ENCODE results near the gene ZNHIT6. TPM values are rescaled to one million over a fixed set of nuclear protein-coding genes. Genes with fewer than 3 reads are reported as not detected.

The ZNHIT6 gene
- total RNA-seq, 1 experiment from 2014 or later: 14.3 TPM

DNA sequence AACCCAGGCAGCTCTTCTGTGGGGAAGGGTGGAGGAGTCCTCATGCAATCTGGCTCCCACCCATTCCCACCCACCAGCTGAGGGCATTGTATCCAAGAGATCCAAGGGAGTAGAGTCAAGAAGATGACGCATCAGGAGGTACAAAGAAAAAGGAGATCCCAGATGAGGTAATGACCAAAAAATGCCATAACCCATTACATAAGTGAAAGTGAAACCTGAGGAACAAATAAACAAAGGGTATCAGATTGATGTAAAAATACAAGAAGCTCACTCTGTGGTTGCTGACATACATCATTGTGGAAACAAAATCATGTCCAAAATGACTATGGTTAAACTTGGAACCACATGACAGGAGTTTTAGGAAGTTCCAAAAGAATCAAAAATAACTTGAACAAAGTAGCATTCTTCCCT is 85.2 kb downstream of the ZNHIT6 start (continued):
- no peak for TF ChIP-seq ZNF416 (CRISPR knock-in tag; IDR thresholded peaks at IDR 0.05)

- ChIA-PET CTCF (no interaction called here), POLR2A (no interaction called here)
- no peaks in the 10 kb centered on the region; the same call in 1 of the 2 replicates for H3K27me3 Mint-ChIP-seq (ENCODE audit: low read depth)
- peaks cover 54% of the 10 kb centered on the region for H3K36me3 Mint-ChIP-seq
- ATAC-seq: no peak
- DNase-seq (ENCODE audit: low spot score): no peak
- H3K4me3 Mint-ChIP-seq: no peak overlapping the region
- H3K27ac Mint-ChIP-seq: no peak overlapping the region
- H3K9me3 Mint-ChIP-seq: peaks cover 60% of the 10 kb centered on the region
- peaks cover 4% of the 10 kb centered on the region for H3K4me1 Mint-ChIP-seq
- TF ChIP-seq GTF2I (CRISPR knock-in tag; conservative IDR thresholded peaks at IDR 0.05): peak; percentile 88; the same call in 1 of the 2 replicates
- TF ChIP-seq, protein P1, sequence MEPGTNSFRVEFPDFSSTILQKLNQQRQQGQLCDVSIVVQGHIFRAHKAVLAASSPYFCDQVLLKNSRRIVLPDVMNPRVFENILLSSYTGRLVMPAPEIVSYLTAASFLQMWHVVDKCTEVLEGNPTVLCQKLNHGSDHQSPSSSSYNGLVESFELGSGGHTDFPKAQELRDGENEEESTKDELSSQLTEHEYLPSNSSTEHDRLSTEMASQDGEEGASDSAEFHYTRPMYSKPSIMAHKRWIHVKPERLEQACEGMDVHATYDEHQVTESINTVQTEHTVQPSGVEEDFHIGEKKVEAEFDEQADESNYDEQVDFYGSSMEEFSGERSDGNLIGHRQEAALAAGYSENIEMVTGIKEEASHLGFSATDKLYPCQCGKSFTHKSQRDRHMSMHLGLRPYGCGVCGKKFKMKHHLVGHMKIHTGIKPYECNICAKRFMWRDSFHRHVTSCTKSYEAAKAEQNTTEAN (CRISPR knock-in tag; IDR thresholded peaks at IDR 0.05): no peak
Measured at GRCh38 chr1:85621430-85621829, 86.8 kb downstream of the ZNHIT6 start.

DNA sequence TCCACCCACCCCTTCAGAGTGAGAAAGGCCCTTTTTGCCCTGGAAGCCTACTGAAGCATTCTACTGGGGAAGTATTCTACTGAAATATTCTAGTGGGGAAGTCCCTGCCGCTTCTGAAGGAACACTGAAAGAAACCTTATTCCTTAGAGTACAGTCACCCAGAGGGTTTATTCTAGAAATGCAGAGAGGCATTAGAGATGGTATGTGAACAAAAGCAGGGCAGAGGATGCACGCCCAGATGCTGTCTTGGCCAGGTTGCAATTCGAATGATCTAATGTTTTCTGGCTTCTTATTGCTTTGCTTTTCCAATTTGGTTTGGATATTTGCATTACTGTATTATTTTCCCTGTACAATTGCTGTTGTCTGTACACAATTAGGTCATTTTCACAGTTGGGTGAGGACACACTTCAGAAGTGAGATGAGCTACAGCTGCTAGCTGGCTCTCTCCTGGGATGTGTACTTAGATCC is 90.6 kb downstream of the ZNHIT6 start:
- CTCF ChIA-PET: no interaction called here
- DNase-seq (ENCODE audit: low spot score) (no peak), ATAC-seq (no peak)
- TF ChIP-seq GRHL2 (CRISPR knock-in tag; IDR thresholded peaks at IDR 0.05; ENCODE audit: insufficient replicate concordance, severe bottlenecking): no peak
- TF ChIP-seq, protein P2, sequence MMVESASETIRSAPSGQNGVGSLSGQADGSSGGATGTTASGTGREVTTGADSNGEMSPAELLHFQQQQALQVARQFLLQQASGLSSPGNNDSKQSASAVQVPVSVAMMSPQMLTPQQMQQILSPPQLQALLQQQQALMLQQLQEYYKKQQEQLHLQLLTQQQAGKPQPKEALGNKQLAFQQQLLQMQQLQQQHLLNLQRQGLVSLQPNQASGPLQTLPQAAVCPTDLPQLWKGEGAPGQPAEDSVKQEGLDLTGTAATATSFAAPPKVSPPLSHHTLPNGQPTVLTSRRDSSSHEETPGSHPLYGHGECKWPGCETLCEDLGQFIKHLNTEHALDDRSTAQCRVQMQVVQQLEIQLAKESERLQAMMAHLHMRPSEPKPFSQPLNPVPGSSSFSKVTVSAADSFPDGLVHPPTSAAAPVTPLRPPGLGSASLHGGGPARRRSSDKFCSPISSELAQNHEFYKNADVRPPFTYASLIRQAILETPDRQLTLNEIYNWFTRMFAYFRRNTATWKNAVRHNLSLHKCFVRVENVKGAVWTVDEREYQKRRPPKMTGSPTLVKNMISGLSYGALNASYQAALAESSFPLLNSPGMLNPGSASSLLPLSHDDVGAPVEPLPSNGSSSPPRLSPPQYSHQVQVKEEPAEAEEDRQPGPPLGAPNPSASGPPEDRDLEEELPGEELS (CRISPR knock-in tag; IDR thresholded peaks at IDR 0.05): no peak
- TF ChIP-seq, protein P3, sequence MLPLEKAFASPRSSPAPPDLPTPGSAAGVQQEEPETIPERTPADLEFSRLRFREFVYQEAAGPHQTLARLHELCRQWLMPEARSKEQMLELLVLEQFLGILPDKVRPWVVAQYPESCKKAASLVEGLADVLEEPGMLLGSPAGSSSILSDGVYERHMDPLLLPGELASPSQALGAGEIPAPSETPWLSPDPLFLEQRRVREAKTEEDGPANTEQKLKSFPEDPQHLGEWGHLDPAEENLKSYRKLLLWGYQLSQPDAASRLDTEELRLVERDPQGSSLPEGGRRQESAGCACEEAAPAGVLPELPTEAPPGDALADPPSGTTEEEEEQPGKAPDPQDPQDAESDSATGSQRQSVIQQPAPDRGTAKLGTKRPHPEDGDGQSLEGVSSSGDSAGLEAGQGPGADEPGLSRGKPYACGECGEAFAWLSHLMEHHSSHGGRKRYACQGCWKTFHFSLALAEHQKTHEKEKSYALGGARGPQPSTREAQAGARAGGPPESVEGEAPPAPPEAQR (CRISPR knock-in tag; IDR thresholded peaks at IDR 0.05): no peak
- H3K9me3 Mint-ChIP-seq: peaks cover 39% of the 10 kb centered on the region
- H3K27ac Mint-ChIP-seq: no peak overlapping the region
- H3K36me3 Mint-ChIP-seq: peaks cover 34% of the 10 kb centered on the region
- no peaks in the 10 kb centered on the region; the same call in 1 of the 2 replicates for H3K27me3 Mint-ChIP-seq (ENCODE audit: low read depth)
- H3K4me3 Mint-ChIP-seq: no peak overlapping the region
- POLR2A ChIA-PET: no interaction called here
- H3K4me1 Mint-ChIP-seq: peaks cover 11% of the 10 kb centered on the region

- ATAC-seq (no peak), DNase-seq (ENCODE audit: low spot score) (no peak)
- no peak overlapping the region for H3K27ac Mint-ChIP-seq
- no peaks in the 10 kb centered on the region; the same call in 1 of the 2 replicates for H3K27me3 Mint-ChIP-seq (ENCODE audit: low read depth)
- H3K36me3 Mint-ChIP-seq: peaks cover 25% of the 10 kb centered on the region
- H3K4me1 Mint-ChIP-seq: peaks cover 15% of the 10 kb centered on the region
- ChIA-PET POLR2A (no interaction called here), CTCF (interaction anchor here (0.8 to 1.1 kb wide), 2 partner anchors 33 to 76 kb away, joined by 3 read pairs; no protein-coding TSS in a partner anchor)
- H3K4me3 Mint-ChIP-seq: no peak overlapping the region
- no peak for TF ChIP-seq ZNF423 (CRISPR knock-in tag; IDR thresholded peaks at IDR 0.05)
- TF ChIP-seq MXD4 (CRISPR knock-in tag; IDR thresholded peaks at IDR 0.05; ENCODE audit: borderline replicate concordance): no peak
- no peak for TF ChIP-seq NR3C1 (CRISPR knock-in tag; conservative IDR thresholded peaks at IDR 0.05; ENCODE audit: low read depth)
- TF ChIP-seq ZBTB21 (CRISPR knock-in tag; IDR thresholded peaks at IDR 0.05; ENCODE audit: borderline replicate concordance): no peak
- no peak for TF ChIP-seq USF2 (CRISPR knock-in tag; IDR thresholded peaks at IDR 0.05)
- peaks cover 30% of the 10 kb centered on the region for H3K9me3 Mint-ChIP-seq
Measured at GRCh38 chr1:85616736-85617135, 91.5 kb downstream of the ZNHIT6 start.

GRCh38 chr1:85616364-85616705 is 91.9 kb downstream of the ZNHIT6 start:
- H3K9me3 Mint-ChIP-seq: peaks cover 27% of the 10 kb centered on the region
- no peak overlapping the region for H3K4me3 Mint-ChIP-seq
- no peak for ATAC-seq
- no peaks in the 10 kb centered on the region; the same call in 1 of the 2 replicates for H3K27me3 Mint-ChIP-seq (ENCODE audit: low read depth)
- H3K27ac Mint-ChIP-seq: no peak overlapping the region
- POLR2A ChIA-PET: no interaction called here
- H3K4me1 Mint-ChIP-seq: peaks cover 15% of the 10 kb centered on the region
- H3K36me3 Mint-ChIP-seq: peaks cover 22% of the 10 kb centered on the region
- TF ChIP-seq EMX1 (CRISPR knock-in tag; IDR thresholded peaks at IDR 0.05): no peak
- TF ChIP-seq ZNF317 (CRISPR knock-in tag; IDR thresholded peaks at IDR 0.05; ENCODE audit: borderline replicate concordance, low read depth): no peak
- no peak for TF ChIP-seq GTF2I (CRISPR knock-in tag; conservative IDR thresholded peaks at IDR 0.05)
- TF ChIP-seq, protein P4, sequence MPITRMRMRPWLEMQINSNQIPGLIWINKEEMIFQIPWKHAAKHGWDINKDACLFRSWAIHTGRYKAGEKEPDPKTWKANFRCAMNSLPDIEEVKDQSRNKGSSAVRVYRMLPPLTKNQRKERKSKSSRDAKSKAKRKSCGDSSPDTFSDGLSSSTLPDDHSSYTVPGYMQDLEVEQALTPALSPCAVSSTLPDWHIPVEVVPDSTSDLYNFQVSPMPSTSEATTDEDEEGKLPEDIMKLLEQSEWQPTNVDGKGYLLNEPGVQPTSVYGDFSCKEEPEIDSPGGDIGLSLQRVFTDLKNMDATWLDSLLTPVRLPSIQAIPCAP (CRISPR knock-in tag; IDR thresholded peaks at IDR 0.05): no peak
- no peak for TF ChIP-seq ESRRA (CRISPR knock-in tag; IDR thresholded peaks at IDR 0.05; ENCODE audit: borderline replicate concordance)
- no peak for TF ChIP-seq NFE2L1 (CRISPR knock-in tag; IDR thresholded peaks at IDR 0.05)
- CTCF ChIA-PET: interaction anchor here (0.8 to 1.1 kb wide), 2 partner anchors 33 to 77 kb away, joined by 3 read pairs; no protein-coding TSS in a partner anchor
- no peak for DNase-seq (ENCODE audit: low spot score)

All from WTC11 (cell line).